CD14-positive monocyte (primary cell): Measurements from ENCODE around the gene MRGPRG. TPM values are rescaled to one million over a fixed set of nuclear protein-coding genes. Genes with fewer than 3 reads are reported as not detected.
A peak's percentile ranks its signal among the peaks of the same experiment; 100 is the strongest.
"Not testable (repeated sequence)": the region's sequence is repeated elsewhere in the genome, so short reads cannot be mapped to it uniquely, and the experiment has no call there.

Experiments used
- DNase-seq, 3 donors: peaks; one replicate each; pipeline ENCODE4 v3.0.0-alpha.2; 2011 to 2022
- H2AFZ ChIP-seq: 2 replicates; pipeline ENCODE4 v1.6.0; 2012; ENCODE audit warnings: mild to moderate bottlenecking, low read depth, low read length, inconsistent platforms; ENCODE audit not compliant: insufficient read depth, poor library complexity, severe bottlenecking
- H3K27ac ChIP-seq, 2 donors: 1 replicate in 1 of 2; 2 replicates in 1 of 2; pipeline ENCODE4 v1.5.1; 2012 to 2013; ENCODE audit warnings: low read length in 2 of 2, control low read depth in 1 of 2, inconsistent platforms in 1 of 2, low read depth in 1 of 2, mild to moderate bottlenecking in 1 of 2
- H3K27me3 ChIP-seq, 2 donors: one replicate each; pipeline versions ENCODE4 v1.6.0 to v1.6.1; 2011 to 2013; ENCODE audit warnings: low read length in 2 of 2; ENCODE audit not compliant: control insufficient read depth in 2 of 2, insufficient read depth in 2 of 2
- H3K36me3 ChIP-seq, 2 donors: replicated peaks in 1 of 2; 1 replicate in 1 of 2; 2 replicates in 1 of 2; pipeline versions ENCODE4 v1.5.1 to v1.6.1; 2012 to 2013; ENCODE audit warnings: low read length in 2 of 2, control low read depth in 1 of 2, inconsistent platforms in 1 of 2, mild to moderate bottlenecking in 1 of 2; ENCODE audit not compliant: insufficient read depth in 2 of 2, control insufficient read depth in 1 of 2
- H3K4me1 ChIP-seq, 2 donors: 1 replicate in 1 of 2; 2 replicates in 1 of 2; pipeline versions ENCODE4 v1.5.1 to v1.6.1; 2012 to 2013; ENCODE audit warnings: low read length in 2 of 2, control low read depth in 1 of 2, inconsistent platforms in 1 of 2, mild to moderate bottlenecking in 1 of 2, moderate library complexity in 1 of 2; ENCODE audit not compliant: insufficient read depth in 2 of 2, control insufficient read depth in 1 of 2
- H3K4me2 ChIP-seq: replicated peaks from 2 replicates; pipeline ENCODE3; 2012; ENCODE audit warnings: low read length, moderate library complexity, mild to moderate bottlenecking; ENCODE audit not compliant: poor library complexity, severe bottlenecking; ENCODE audit errors: extremely low read depth
- H3K4me3 ChIP-seq, 3 experiments: fragments of 200-600 bp in 1 of 3; sonication (generic) in 1 of 3; replicated peaks in 1 of 3; 1 replicate in 2 of 3; 2 replicates in 1 of 3; pipeline ENCODE4 v1.5.1; 2011 to 2013; ENCODE audit warnings: low read length in 3 of 3, mild to moderate bottlenecking in 3 of 3, control low read depth in 2 of 3, low read depth in 2 of 3, inconsistent platforms in 1 of 3, moderate library complexity in 1 of 3
- H3K79me2 ChIP-seq: 2 replicates; pipeline ENCODE4 v1.6.0; 2012; ENCODE audit warnings: mild to moderate bottlenecking, control low read depth, inconsistent platforms, low read length, moderate library complexity; ENCODE audit not compliant: insufficient read depth
- H3K9ac ChIP-seq: 2 replicates; pipeline ENCODE4 v1.6.0; 2017; ENCODE audit warnings: low read length, mild to moderate bottlenecking; ENCODE audit not compliant: insufficient read depth, poor library complexity, severe bottlenecking
- H3K9me3 ChIP-seq, 2 donors: replicated peaks in 1 of 2; 1 replicate in 1 of 2; 2 replicates in 1 of 2; pipeline versions ENCODE4 v1.5.1 to v1.6.1; 2012 to 2013; ENCODE audit warnings: low read length in 2 of 2, control low read depth in 1 of 2; ENCODE audit not compliant: control insufficient read depth in 1 of 2, insufficient read depth in 1 of 2
- H4K20me1 ChIP-seq: 2 replicates; pipeline ENCODE4 v1.6.0; 2012; ENCODE audit warnings: mild to moderate bottlenecking, low read length, control low read depth, moderate library complexity; ENCODE audit not compliant: insufficient read depth
- H3K27ac Mint-ChIP-seq, 7 donors: one replicate each; pipeline ENCODE4 v1.8.0; 2020; ENCODE audit warnings: mild to moderate bottlenecking in 7 of 7, mixed read lengths in 7 of 7, moderate library complexity in 6 of 7, inconsistent platforms in 2 of 7
- H3K27me3 Mint-ChIP-seq, 3 donors: one replicate each; pipeline ENCODE4 v1.8.0; 2021 to 2022; ENCODE audit warnings: low read depth in 3 of 3, mild to moderate bottlenecking in 3 of 3, mixed read lengths in 3 of 3, moderate library complexity in 3 of 3, inconsistent platforms in 1 of 3
- H3K36me3 Mint-ChIP-seq, 2 donors: one replicate each; pipeline ENCODE4 v1.8.0; 2020; ENCODE audit warnings: mixed read lengths in 2 of 2, inconsistent platforms in 1 of 2, mild to moderate bottlenecking in 1 of 2
- H3K4me1 Mint-ChIP-seq: one replicate; pipeline ENCODE4 v1.8.0; 2020; ENCODE audit warnings: mild to moderate bottlenecking, mixed read lengths
- H3K4me3 Mint-ChIP-seq, 2 donors: one replicate each; pipeline ENCODE4 v1.8.0; 2020; ENCODE audit warnings: mild to moderate bottlenecking in 2 of 2, mixed read lengths in 2 of 2, moderate library complexity in 1 of 2
- H3K9me3 Mint-ChIP-seq, 7 donors: one replicate each; pipeline ENCODE4 v1.8.0; 2020 to 2022; ENCODE audit warnings: mixed read lengths in 7 of 7, mild to moderate bottlenecking in 6 of 7, moderate library complexity in 6 of 7, inconsistent platforms in 2 of 7
- WGBS: methylation state at CpG from one replicate; pipeline ENCODE4 v1.1.5; 2013; ENCODE audit warnings: missing lambda C conversion rate; ENCODE audit not compliant: insufficient coverage; 5-methylcytosine and 5-hydroxymethylcytosine counted together
- intact Hi-C, 2 donors: fragments of 100-400 bp; cut with micrococcal nuclease; formaldehyde crosslinking; loops; one replicate each; pipeline versions ENCODE4 v1.15.0 to v1.15.1; 2023
- polyA plus RNA-seq, 3 donors: library from polyadenylated mRNA; depleted of rRNA in 1 of 3; unstranded in 2 of 3; stranded (reverse) in 1 of 3; fragments of 300-500 nt in 2 of 3; fragments of >200 nt in 1 of 3; fragmentation: Illumina TruSeq in 2 of 3; gene quantifications; 1 replicate in 2 of 3; 2 replicates in 1 of 3; pipeline ENCODE4 v1.2.3, GENCODE V29; 2012 to 2021
- TF ChIP-seq, protein P1 (sequence below): fragments of 200-600 bp; IDR thresholded peaks from one replicate; pipeline ENCODE4 v1.8.0; 2022; ENCODE audit warnings: antibody characterized with exemption, mild to moderate bottlenecking

The MRGPRG gene
- polyA plus RNA-seq, 3 donors = not detected

DNA sequence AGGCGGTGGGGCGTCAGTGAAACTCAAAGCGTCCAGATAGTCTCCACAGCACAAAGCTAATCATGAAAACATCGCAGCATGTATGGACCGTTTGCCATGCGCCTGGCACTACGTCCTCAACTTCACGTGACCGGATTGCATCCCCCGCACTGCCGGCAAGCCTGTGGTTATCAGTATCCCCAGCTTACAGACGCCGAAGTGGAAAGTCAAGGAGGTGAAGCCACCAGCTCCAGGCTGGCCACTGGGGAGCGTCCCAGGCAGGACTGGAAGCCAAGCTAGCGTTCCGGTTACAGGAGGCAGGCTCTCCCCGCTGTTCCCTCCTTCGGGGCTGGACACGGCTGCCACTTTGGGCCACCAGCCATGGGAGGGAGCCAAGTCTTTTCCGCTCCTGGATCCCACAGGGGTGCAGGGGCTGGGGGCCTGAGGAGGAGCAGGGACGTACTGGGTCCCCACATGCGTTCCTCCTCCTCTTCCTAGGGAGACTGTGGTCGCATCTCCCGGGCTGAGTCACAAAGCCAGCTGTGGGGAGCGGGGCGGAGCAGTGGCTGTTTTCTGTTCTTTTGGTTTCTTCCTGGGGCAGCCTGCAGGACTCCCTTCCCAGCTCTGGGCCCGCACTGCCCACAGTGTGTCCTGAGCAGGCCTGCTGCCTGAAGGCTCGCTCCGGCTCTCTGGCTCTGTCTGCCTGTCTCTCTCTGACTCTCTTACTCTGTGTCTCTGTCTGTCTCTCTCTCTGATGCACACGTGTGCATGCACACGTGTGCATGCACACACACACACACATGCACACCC, 49.2 kb downstream of the MRGPRG start:
- Histone ChIP-seq H3K9ac (peak overlapping the region; percentile 0), H3K79me2 (peaks cover 15% of the 10 kb centered on the region), H3K36me3 (no peaks in the 10 kb centered on the region), H3K4me2 (peak overlapping the region; percentile 76), H3K27me3 (peaks cover 0 to 29% of the 10 kb centered on the region in 2 donors), H4K20me1 (peaks cover 2% of the 10 kb centered on the region), H2AFZ (peak overlapping the region; percentile 78), H3K27ac (no peak overlapping the region), H3K4me3 (peak overlapping the region; percentile 16 to 56 (median 37)), H3K9me3 (no peaks in the 10 kb centered on the region), H3K4me1 (peaks cover 23 to 28% of the 10 kb centered on the region in 2 donors)
- peaks cover 15 to 29% (median 21%) of the 10 kb centered on the region in 3 donors for H3K27me3 Mint-ChIP-seq
- DNase-seq = peak in 1 of 3 donors; percentile 29
- peak overlapping the region in 1 of 7 donors; percentile 79 for H3K27ac Mint-ChIP-seq
- no peaks in the 10 kb centered on the region for H3K36me3 Mint-ChIP-seq
- WGBS = 3% methylated on average over 28 of the region's 31 CpGs
- intact Hi-C loops = no loop called here
- H3K9me3 Mint-ChIP-seq = peaks cover 0 to 2% (median 0%) of the 10 kb centered on the region in 7 donors
- TF ChIP-seq, protein P1, sequence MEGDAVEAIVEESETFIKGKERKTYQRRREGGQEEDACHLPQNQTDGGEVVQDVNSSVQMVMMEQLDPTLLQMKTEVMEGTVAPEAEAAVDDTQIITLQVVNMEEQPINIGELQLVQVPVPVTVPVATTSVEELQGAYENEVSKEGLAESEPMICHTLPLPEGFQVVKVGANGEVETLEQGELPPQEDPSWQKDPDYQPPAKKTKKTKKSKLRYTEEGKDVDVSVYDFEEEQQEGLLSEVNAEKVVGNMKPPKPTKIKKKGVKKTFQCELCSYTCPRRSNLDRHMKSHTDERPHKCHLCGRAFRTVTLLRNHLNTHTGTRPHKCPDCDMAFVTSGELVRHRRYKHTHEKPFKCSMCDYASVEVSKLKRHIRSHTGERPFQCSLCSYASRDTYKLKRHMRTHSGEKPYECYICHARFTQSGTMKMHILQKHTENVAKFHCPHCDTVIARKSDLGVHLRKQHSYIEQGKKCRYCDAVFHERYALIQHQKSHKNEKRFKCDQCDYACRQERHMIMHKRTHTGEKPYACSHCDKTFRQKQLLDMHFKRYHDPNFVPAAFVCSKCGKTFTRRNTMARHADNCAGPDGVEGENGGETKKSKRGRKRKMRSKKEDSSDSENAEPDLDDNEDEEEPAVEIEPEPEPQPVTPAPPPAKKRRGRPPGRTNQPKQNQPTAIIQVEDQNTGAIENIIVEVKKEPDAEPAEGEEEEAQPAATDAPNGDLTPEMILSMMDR = no peak
- H3K4me1 Mint-ChIP-seq = peaks cover 30% of the 10 kb centered on the region
- H3K4me3 Mint-ChIP-seq = peak overlapping the region; percentile 71 to 88

DNA sequence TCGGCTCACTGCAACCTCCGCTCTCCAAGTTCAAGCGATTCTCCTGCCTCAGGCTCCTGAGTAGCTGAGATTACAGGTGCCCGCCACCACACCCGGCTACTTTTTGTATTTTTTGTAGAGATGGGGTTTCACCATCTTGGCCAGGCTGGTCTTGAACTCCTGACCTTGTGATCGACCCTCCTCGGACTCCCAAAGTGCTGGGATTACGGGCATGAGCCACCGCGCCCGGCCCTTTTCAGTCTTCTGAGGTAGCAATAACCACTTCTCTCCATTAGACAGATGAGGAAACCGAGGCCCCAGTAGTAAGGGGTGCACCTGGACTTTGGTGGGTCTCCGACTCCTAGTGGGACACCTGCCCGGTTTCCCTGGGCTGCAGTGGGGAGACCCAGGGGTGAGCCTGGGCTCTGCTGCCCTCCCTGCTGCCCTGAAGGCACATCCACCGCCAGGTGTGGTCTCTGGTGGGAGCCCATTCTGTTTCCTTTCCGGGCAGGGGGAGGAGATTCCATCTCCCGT, 49.8 kb downstream of the MRGPRG start:
- H3K27me3 ChIP-seq = peaks cover 0 to 29% of the 10 kb centered on the region in 2 donors
- peaks cover 29 to 35% of the 10 kb centered on the region in 2 donors for H3K4me1 ChIP-seq
- H3K9me3 Mint-ChIP-seq, intact Hi-C loops, H3K9me3 ChIP-seq, H3K36me3 Mint-ChIP-seq, H3K9ac ChIP-seq, H4K20me1 ChIP-seq, H3K36me3 ChIP-seq, H3K27ac Mint-ChIP-seq, DNase-seq, H3K27ac ChIP-seq: not testable (repeated sequence)
- peaks cover 22% of the 10 kb centered on the region for H3K79me2 ChIP-seq
- Mint-ChIP-seq H3K4me3 (peak overlapping the region; percentile 71 to 88), H3K27me3 (peaks cover 15 to 29% (median 21%) of the 10 kb centered on the region in 3 donors), H3K4me1 (peaks cover 35% of the 10 kb centered on the region)
- H3K4me3 ChIP-seq = peak overlapping the region in 2 of 3 experiments; percentile 37 to 56
- H3K4me2 ChIP-seq = peak overlapping the region; percentile 76
- peak overlapping the region; percentile 78 for H2AFZ ChIP-seq
- 81% methylated on average over 8 of the region's 17 CpGs for WGBS

Other genes starting within 250 kb of the MRGPRG start
- 10 to 100 TPM; 42.1 to 44.9 (median 44.9) TPM for gene NAP1L4, start 226.5 kb downstream of the MRGPRG start, polyA plus RNA-seq
- gene CARS1, start 161.4 kb downstream of the MRGPRG start, polyA plus RNA-seq = 10 to 100 TPM; 30.9 to 46.8 (median 35.7) TPM
- 10 to 100 TPM in 1 of 3 donors, 1 to 10 TPM in 2; 3.1 to 30.3 (median 6.8) TPM for gene OSBPL5, start 53.5 kb downstream of the MRGPRG start, polyA plus RNA-seq
- not detected for gene MRGPRE, start 13.6 kb upstream of the MRGPRG start, polyA plus RNA-seq
- 10 to 100 TPM; 10.7 to 24.7 (median 13.5) TPM for gene ZNF195, start 160.3 kb upstream of the MRGPRG start, polyA plus RNA-seq